ENCODE data around the gene RIN1.

The RIN1 gene

DNA sequence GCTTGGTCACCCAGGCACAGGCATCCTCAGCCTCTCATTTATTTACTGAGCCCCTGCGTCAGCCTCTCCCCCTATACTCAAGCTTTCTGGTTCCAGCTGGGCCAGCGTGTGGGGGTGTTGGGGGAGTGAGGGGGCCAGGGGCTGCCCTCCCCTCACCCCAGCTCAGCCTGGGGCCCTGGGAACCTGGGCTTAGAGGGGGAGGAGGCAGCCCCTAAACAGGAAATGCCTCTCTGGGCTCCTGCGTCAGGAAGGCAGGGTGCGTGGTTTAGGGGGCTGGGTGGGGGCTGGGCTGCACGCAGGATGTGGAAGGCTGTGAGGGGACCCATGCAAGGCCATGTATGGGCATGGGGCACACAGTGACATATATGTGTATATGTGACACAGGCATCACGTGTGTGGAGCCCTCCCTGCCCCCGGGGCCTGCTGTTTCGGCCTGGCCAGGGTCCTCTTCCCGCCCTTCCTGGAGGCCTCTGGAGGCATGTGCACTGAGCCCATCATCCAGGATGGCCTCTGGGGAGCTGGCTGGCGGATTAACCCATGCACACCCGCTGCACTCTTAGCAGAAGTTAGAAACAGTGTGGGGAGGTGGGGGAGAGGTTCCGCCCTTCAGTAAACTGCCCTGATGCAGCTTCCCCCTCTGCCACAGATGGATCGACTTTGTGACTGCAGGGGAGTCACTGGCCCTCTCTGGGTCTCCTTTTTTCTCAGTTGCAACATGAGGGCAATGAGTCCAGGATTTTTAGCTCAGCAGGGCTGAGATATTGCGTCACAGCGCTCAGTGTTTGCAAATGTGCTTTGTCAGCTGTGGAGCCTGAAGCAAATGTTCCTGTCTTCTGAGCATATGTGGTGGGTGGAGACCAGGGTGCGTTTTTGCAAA is 18.3 kb downstream of the RIN1 start:
- TF ChIP-seq TAF1 (IDR thresholded peaks at IDR 0.05; ENCODE audit: borderline replicate concordance, insufficient read depth, low read length) (no peak), POLR2AphosphoS5 (IDR thresholded peaks at IDR 0.05; ENCODE audit: low read depth, low read length) (no peak), SIN3A (IDR thresholded peaks at IDR 0.05; ENCODE audit: borderline replicate concordance, insufficient read depth, low read length) (no peak), REST (IDR thresholded peaks at IDR 0.05; ENCODE audit: insufficient read depth in 1 of 2, low read depth in 2 of 2, low read length in 2 of 2) (no peak), FOXP2 (optimal IDR thresholded peaks at IDR 0.05; ENCODE audit: borderline replicate concordance, extremely low read depth, extremely low read length, insufficient read depth) (no peak)

GRCh38 chr11:66317322-66317722 is 18.9 kb downstream of the RIN1 start:
- TF ChIP-seq REST (IDR thresholded peaks at IDR 0.05; ENCODE audit: insufficient read depth in 1 of 2, low read depth in 2 of 2, low read length in 2 of 2) (no peak), TAF1 (IDR thresholded peaks at IDR 0.05; ENCODE audit: borderline replicate concordance, insufficient read depth, low read length) (no peak), FOXP2 (optimal IDR thresholded peaks at IDR 0.05; ENCODE audit: borderline replicate concordance, extremely low read depth, extremely low read length, insufficient read depth) (no peak), POLR2AphosphoS5 (IDR thresholded peaks at IDR 0.05; ENCODE audit: low read depth, low read length) (no peak; the same call in 1 of the 2 replicates), SIN3A (IDR thresholded peaks at IDR 0.05; ENCODE audit: borderline replicate concordance, insufficient read depth, low read length) (no peak)

- TF ChIP-seq FOXP2 (optimal IDR thresholded peaks at IDR 0.05; ENCODE audit: borderline replicate concordance, extremely low read depth, extremely low read length, insufficient read depth) (no peak), TAF1 (IDR thresholded peaks at IDR 0.05; ENCODE audit: borderline replicate concordance, insufficient read depth, low read length) (peak; percentile 40; the same call in 1 of the 2 replicates), POLR2AphosphoS5 (IDR thresholded peaks at IDR 0.05; ENCODE audit: low read depth, low read length) (peak; percentile 67)
Observed at GRCh38 chr11:66316849-66317251, 19.4 kb downstream of the RIN1 start, which contains the start of gene CD248. TSS of gene CD248 (minus strand) at chr11:66317044. CDS start at chr11:66317027, 17 bp downstream.

DNA sequence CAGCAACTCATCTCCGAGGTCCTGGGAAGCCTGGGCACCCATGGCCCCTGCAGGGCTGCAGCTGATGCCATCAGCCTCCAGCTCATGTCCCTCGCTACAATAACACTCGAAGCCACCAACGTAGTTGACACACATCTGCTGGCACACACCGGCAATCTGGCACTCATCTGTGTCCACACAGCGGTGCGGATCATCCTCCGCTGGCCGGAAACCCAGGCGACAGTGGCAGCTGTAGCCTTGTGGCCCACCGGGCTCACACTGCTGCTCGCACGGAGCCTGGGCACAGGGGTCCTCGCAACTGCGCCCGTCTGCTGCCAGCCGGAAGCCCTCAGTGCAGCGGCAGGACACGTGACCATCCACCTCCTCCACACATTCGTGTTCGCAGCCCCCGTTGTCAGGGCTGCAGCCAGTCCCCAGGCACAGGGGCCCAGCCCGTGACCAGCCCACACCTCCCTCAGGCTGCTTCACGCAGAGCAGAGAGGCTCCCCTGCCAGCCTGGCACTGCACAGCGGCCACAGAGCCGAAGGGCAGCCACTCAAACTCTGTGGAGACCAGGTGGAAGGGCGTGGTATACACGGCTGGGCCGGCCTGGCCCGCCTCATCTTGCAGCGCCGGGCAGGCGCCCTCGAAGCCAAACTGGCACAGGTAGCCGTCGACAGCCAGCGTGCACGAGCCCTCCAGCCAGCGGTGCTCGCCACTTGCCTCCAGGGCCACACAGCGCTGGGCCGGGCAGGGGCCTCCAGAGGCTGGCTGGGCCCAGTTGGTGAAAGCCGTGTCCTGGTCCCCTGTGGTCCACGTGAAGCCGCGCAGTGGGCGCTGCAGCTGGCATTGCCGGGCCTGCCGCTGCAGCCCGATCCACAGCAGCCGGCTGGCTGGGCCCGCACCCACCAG is 20.1 kb downstream of the RIN1 start:
- TF ChIP-seq SIN3A (IDR thresholded peaks at IDR 0.05; ENCODE audit: borderline replicate concordance, insufficient read depth, low read length), result no peak
- no peak for TF ChIP-seq POLR2AphosphoS5 (IDR thresholded peaks at IDR 0.05; ENCODE audit: low read depth, low read length)
- no peak for TF ChIP-seq FOXP2 (optimal IDR thresholded peaks at IDR 0.05; ENCODE audit: borderline replicate concordance, extremely low read depth, extremely low read length, insufficient read depth)
- no peak for TF ChIP-seq TAF1 (IDR thresholded peaks at IDR 0.05; ENCODE audit: borderline replicate concordance, insufficient read depth, low read length)
- TF ChIP-seq REST (IDR thresholded peaks at IDR 0.05; ENCODE audit: insufficient read depth in 1 of 2, low read depth in 2 of 2, low read length in 2 of 2), result no peak

- TF ChIP-seq FOXP2 (optimal IDR thresholded peaks at IDR 0.05; ENCODE audit: borderline replicate concordance, extremely low read depth, extremely low read length, insufficient read depth) (no peak), TAF1 (IDR thresholded peaks at IDR 0.05; ENCODE audit: borderline replicate concordance, insufficient read depth, low read length) (no peak), POLR2AphosphoS5 (IDR thresholded peaks at IDR 0.05; ENCODE audit: low read depth, low read length) (no peak), REST (IDR thresholded peaks at IDR 0.05; ENCODE audit: insufficient read depth in 1 of 2, low read depth in 2 of 2, low read length in 2 of 2) (no peak), SIN3A (IDR thresholded peaks at IDR 0.05; ENCODE audit: borderline replicate concordance, insufficient read depth, low read length) (no peak)
Observed at GRCh38 chr11:66315498-66315885, 20.7 kb downstream of the RIN1 start.
